HEK293 (cell line): ENCODE data around the gene TMEM212.

Experiments used
- CTCF ChIA-PET: fragments of 350-600 bp; formaldehyde crosslinking; extraction: SDS; loops from one replicate; lab custom pipeline; 2021; ENCODE audit warnings: antibody characterized with exemption; lab: Yijun Ruan, JAX
- POLR2A ChIA-PET: fragments of 300-600 bp; formaldehyde crosslinking; extraction: SDS; loops from one replicate; lab custom pipeline; 2020; ENCODE audit warnings: antibody characterized with exemption, inconsistent platforms; lab: Yijun Ruan, JAX
- H3K27ac ChIP-seq: fragments of 200-500 bp; sonication (Bioruptor generic); 2 replicates; pipeline ENCODE4 v1.5.1; 2014; ENCODE audit warnings: low read depth, low read length, control low read depth, inconsistent platforms; ENCODE audit errors: extremely low read depth
- H3K36me3 ChIP-seq, 2 experiments: fragments of 200-500 bp in 1 of 2; sonication (Bioruptor generic) in 1 of 2; 1 replicate in 1 of 2; 2 replicates in 1 of 2; pipeline ENCODE4 v1.5.1; 2014 to 2017; ENCODE audit warnings: inconsistent platforms in 2 of 2, low read length in 2 of 2; ENCODE audit not compliant: control insufficient read depth in 2 of 2, insufficient read depth in 1 of 2
- H3K4me1 ChIP-seq: fragments of 200-500 bp; sonication (Bioruptor generic); 2 replicates; pipeline ENCODE4 v1.5.1; 2014; ENCODE audit warnings: mild to moderate bottlenecking, low read length, inconsistent platforms; ENCODE audit not compliant: control insufficient read depth, insufficient read depth
- H3K4me3 ChIP-seq: 2 replicates; pipeline ENCODE4 v1.5.1; 2011; ENCODE audit warnings: low read depth, mild to moderate bottlenecking, control low read depth, low read length, moderate library complexity
- H3K9me3 ChIP-seq: fragments of 200-500 bp; sonication (Bioruptor generic); 2 replicates; pipeline ENCODE4 v1.5.1; 2014; ENCODE audit warnings: low read depth, low read length, inconsistent platforms; ENCODE audit not compliant: control insufficient read depth, insufficient read depth
- AEBP2 ChIP-seq: fragments of 450-650 bp; formaldehyde crosslinking; IDR thresholded peaks from 2 replicates; pipeline ENCODE4 v1.5.1; 2016; ENCODE audit warnings: missing biosample characterization, missing genetic modification characterization, borderline replicate concordance
- ATF2 ChIP-seq: fragments of 450-650 bp; formaldehyde crosslinking; IDR thresholded peaks from 2 replicates; pipeline ENCODE4 v1.5.1; 2016; ENCODE audit warnings: missing biosample characterization, missing genetic modification characterization, low read depth
- BCL11B ChIP-seq: fragments of 450-650 bp; formaldehyde crosslinking; IDR thresholded peaks from 2 replicates; pipeline ENCODE4 v1.5.1; 2016; ENCODE audit warnings: low read depth, missing biosample characterization, missing genetic modification characterization
- GLI2 ChIP-seq: fragments of 450-650 bp; formaldehyde crosslinking; IDR thresholded peaks from 2 replicates; pipeline ENCODE4; 2017; ENCODE audit warnings: missing biosample characterization, missing genetic modification characterization, low read depth, borderline replicate concordance
- PRDM1 ChIP-seq: fragments of 450-650 bp; formaldehyde crosslinking; IDR thresholded peaks from 2 replicates; pipeline ENCODE4; 2016; ENCODE audit warnings: missing biosample characterization, missing genetic modification characterization
- PRDM2 ChIP-seq: fragments of 450-650 bp; formaldehyde crosslinking; IDR thresholded peaks from 2 replicates; pipeline ENCODE4 v1.5.1; 2016; ENCODE audit warnings: missing biosample characterization, missing genetic modification characterization, borderline replicate concordance
- SCRT1 ChIP-seq: fragments of 450-650 bp; formaldehyde crosslinking; IDR thresholded peaks from 2 replicates; pipeline ENCODE4 v1.5.1; 2016; ENCODE audit warnings: missing biosample characterization, missing genetic modification characterization, borderline replicate concordance
- SCRT2 ChIP-seq: fragments of 450-650 bp; formaldehyde crosslinking; IDR thresholded peaks from 2 replicates; pipeline ENCODE4 v1.5.1; 2016; ENCODE audit warnings: missing biosample characterization, missing genetic modification characterization
- TCF7L2 ChIP-seq: IDR thresholded peaks from 2 replicates; pipeline ENCODE4 v1.6.1; 2011; ENCODE audit warnings: low read depth, mild to moderate bottlenecking, inconsistent platforms, low read length, moderate library complexity, borderline replicate concordance
- ZNF175 ChIP-seq: fragments of 450-650 bp; formaldehyde crosslinking; IDR thresholded peaks from 2 replicates; pipeline ENCODE4 v1.5.1; 2016; ENCODE audit warnings: missing biosample characterization, missing genetic modification characterization
- ZNF18 ChIP-seq: fragments of 450-650 bp; formaldehyde crosslinking; IDR thresholded peaks from 2 replicates; pipeline ENCODE4 v1.5.1; 2016; ENCODE audit warnings: missing biosample characterization, missing genetic modification characterization
- ZNF626 ChIP-seq: fragments of 450-650 bp; sonication (Bioruptor Pico); formaldehyde crosslinking; IDR thresholded peaks from 2 replicates; pipeline ENCODE4 v1.5.1; 2018; ENCODE audit warnings: missing biosample characterization, missing genetic modification characterization, inconsistent platforms
- ZNF629 ChIP-seq: fragments of 450-650 bp; formaldehyde crosslinking; IDR thresholded peaks from 2 replicates; pipeline ENCODE4 v1.5.1; 2017; ENCODE audit warnings: missing biosample characterization, missing genetic modification characterization
- ZNF660 ChIP-seq: fragments of 450-650 bp; IDR thresholded peaks from 2 replicates; pipeline ENCODE4 v1.5.1; 2018; ENCODE audit warnings: missing biosample characterization, mild to moderate bottlenecking, missing genetic modification characterization
- ZSCAN16 ChIP-seq: fragments of 450-650 bp; formaldehyde crosslinking; IDR thresholded peaks from 2 replicates; pipeline ENCODE4 v1.5.1; 2016; ENCODE audit warnings: missing biosample characterization, missing genetic modification characterization

TMEM212 gene

GRCh38 chr3:171879472-171879871 is 36.3 kb downstream of the TMEM212 start:
- no peak overlapping the region for H3K4me3 ChIP-seq
- ChIA-PET POLR2A (interaction anchor here (0.6 kb wide), 1 partner anchor 401 kb away, joined by 3 read pairs; no protein-coding TSS in a partner anchor), CTCF (no interaction called here)
- peaks cover 3% of the 10 kb centered on the region; the same call in 1 of the 2 replicates for H3K4me1 ChIP-seq
- TF ChIP-seq ATF2 (tag by site-specific recombination) = peak; percentile 56
- TF ChIP-seq SCRT2 (tag by site-specific recombination) = peak; percentile 88
- TF ChIP-seq BCL11B = no peak
- TF ChIP-seq PRDM2 (tag by site-specific recombination) = no peak
- no peak for TF ChIP-seq ZSCAN16 (tag by site-specific recombination)
- TF ChIP-seq AEBP2 (tag by site-specific recombination) = no peak
- TF ChIP-seq TCF7L2 = peak; percentile 69
- no peak for TF ChIP-seq PRDM1
- peak; percentile 26; the same call in 1 of the 2 replicates for TF ChIP-seq ZNF629 (tag by site-specific recombination)
- TF ChIP-seq ZNF175 (tag by site-specific recombination) = no peak
- no peak for TF ChIP-seq ZNF18
- TF ChIP-seq ZNF626 (tag by site-specific recombination) = no peak
- TF ChIP-seq ZNF660 = no peak
- TF ChIP-seq GLI2 = no peak
- TF ChIP-seq SCRT1 (tag by site-specific recombination) = peak; percentile 37; the same call in 1 of the 2 replicates
- H3K36me3 ChIP-seq = no peaks in the 10 kb centered on the region
- H3K27ac ChIP-seq = no peak overlapping the region
- no peaks in the 10 kb centered on the region for H3K9me3 ChIP-seq
